Medulla oblongata (tissue), 1 donor: ENCODE results near the gene STAM2.
A peak's percentile ranks its signal among the peaks of the same experiment; 100 is the strongest.
"Not testable (repeated sequence)": the region's sequence is repeated elsewhere in the genome, so short reads cannot be mapped to it uniquely, and the experiment has no call there.

Experiments
- DNase-seq: peaks from one replicate; pipeline ENCODE4 v3.0.0-alpha.2; 2015; ENCODE audit errors: extremely low spot score

Gene STAM2

GRCh38 chr2:152175368-152176112, at the start of gene STAM2:
STAM2 (minus strand) TSS chr2:152175763; CDS start chr2:152175642, 121 bp downstream.
- peak; percentile 93 for DNase-seq

DNA sequence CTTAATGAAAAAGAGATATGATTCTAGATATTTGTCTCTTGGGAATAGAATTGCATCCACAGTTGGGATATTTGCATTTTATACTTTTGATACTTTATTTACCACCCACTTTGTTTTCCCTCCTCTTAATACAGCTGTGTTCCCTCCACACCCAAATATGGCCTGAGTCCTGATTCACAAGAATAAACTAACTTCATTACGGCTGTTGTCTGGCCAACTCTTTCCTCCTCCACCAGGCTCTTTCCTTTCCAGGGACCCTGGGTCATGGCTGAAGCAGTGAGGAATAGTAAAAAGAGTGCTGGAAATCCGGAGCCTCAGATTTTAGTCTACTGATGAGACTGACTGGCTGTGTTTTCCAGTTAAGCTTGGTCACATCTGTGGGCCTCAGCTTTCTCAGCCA, 48.4 kb upstream of the STAM2 start:
- peak; percentile 36 for DNase-seq

GRCh38 chr2:152222975-152223637, 47.5 kb upstream of the STAM2 start:
- DNase-seq, result peak; percentile 86

GRCh38 chr2:152221839-152222238, 46.3 kb upstream of the STAM2 start:
- peak; percentile 73 for DNase-seq

- no peak for DNase-seq
These were observed 43.7 kb upstream of the STAM2 start for GRCh38 chr2:152219077-152219828.

GRCh38 chr2:152201466-152201830, 25.9 kb upstream of the STAM2 start:
- no peak for DNase-seq

DNA sequence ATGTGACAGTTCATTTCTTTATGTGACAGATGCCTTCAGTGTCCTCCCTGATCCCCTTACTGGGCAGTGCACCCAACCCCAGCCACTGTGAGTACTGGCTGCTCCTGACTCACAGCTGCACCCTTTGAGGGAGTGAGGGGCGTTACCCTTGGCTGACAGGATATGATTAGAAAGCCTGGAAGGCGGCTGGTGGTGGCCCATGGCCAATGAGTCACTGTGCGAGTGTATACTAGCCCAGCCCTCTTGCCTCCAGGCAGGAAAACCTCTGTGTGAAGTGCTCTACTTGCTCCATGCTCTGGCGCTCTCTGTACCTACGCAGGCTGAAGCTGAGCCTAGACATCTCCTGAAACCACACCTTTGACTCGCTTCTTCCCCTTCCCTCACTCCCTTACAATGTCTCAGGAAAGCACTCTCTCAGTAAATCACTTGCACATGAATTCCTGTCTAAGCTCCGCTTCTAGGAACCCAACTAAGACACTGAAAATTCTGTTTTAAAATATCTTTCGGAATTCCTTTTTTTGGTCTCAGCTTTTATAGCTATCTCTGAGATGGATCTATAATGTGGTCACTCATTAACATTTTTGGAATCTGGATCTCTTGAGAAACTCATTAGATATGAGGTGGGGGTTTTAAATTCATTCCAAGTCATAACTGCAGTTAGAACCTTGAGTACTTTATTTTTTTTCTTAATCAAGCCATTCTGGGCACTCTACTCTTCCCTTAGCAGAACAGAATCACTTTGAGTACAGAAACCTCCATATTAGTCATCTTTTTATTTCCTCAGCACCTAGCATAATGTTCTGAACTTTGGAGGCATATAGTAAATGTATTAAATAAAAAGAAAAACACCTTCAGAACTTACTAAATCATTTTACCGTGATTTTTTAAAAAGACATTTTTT, 25.3 kb upstream of the STAM2 start:
- peak; percentile 7 for DNase-seq

GRCh38 chr2:152200101-152200500, 24.5 kb upstream of the STAM2 start:
- DNase-seq, result no peak

- no peak for DNase-seq
These were observed 22.9 kb upstream of the STAM2 start for GRCh38 chr2:152198499-152198898.

DNA sequence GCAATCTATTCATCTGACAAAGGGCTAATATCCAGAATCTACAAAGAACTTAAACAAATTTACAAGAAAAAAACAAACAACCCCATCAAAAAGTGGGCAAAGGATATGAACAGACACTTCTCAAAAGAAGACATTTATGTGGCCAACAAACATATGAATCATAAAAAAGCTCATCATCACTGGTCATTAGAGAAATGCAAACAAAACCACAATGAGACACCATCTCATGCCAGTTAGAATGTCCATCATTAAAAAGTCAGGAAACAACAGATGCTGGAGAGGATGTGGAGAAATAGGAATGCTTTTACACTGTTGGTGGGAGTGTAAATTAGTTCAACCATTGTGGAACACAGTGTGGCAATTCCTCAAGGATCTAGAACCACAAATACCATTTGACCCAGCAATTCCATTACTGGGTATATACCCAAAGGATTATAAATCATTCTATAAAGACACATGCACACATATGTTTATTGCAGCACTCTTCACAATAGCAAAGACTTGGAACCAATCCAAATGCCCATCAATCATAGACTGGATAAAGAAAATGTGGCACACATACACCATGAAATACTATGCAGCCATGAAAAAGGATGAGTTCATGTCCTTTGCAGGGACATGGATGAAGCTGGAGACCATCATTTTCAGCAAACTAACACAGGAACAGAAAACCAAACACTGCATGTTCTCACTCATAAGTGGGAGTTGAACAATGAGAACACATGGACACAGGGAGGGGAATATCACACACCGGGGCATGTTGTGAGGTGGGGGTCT, 22.1 kb upstream of the STAM2 start:
- not testable (repeated sequence) for DNase-seq

DNA sequence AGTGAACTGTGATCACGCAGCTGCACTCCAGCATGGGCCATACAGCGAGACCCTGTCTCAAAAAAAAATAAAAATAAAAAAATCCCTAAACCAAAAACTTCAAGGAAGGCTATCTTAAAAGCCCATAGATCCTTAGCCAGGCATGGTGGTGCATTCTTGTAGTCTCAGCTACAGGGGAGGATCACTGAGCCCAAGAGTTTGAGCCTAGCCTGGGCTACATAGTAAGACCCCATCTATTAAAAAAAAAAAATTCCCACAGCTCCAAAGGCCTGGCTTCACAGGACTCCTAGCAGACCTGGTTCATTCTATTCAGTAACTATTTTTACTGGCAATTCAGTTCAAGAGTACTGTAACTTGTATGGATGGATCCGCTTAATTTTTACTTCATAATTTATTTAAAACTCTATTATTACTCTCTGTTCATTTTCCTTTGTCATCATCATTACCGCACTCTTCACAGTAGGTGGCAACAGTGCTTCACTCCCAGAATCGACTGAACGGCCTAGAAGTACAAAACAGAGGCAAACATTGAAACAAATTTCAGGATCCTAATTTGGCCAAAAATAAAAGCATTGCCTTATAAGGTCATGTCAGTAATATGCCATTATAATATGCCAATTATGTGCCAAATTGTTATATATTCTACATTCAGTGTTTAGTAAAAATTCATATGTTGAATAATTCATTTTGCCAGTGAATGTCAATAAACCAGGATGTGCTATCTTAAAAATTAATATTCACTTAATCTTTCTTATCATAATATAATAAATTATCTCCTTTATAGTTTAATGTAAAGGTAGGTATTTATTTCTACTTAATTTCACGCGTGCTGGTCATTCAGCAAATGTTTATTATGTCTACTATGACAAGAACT, 14.3 kb upstream of the STAM2 start:
- peak; percentile 91 for DNase-seq

GRCh38 chr2:152186808-152187207, 11.2 kb upstream of the STAM2 start:
- not testable (repeated sequence) for DNase-seq

DNA sequence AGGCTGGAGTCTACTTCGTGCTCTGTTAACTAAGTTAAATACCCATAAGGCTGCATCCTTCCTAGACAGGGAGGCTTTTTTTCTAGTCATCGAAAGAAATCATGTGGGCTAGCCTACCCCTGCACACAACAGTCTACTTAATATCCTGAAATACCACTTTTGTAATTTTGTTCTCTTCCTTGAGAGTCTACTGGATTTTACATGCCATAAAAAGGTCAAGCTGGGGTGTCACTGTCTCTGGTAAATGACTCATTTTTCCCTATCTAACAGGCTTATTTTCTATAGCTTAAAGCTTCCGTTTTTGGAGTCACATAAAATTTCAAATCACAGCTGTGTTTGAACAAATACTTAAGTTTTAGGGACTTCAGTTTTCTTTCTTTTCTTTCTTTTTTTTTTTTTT, 10.7 kb upstream of the STAM2 start:
- DNase-seq, result no peak

GRCh38 chr2:152183401-152184073, 8.0 kb upstream of the STAM2 start:
- no peak for DNase-seq

GRCh38 chr2:152177667-152178066, 2.1 kb upstream of the STAM2 start:
- not testable (repeated sequence) for DNase-seq

DNA sequence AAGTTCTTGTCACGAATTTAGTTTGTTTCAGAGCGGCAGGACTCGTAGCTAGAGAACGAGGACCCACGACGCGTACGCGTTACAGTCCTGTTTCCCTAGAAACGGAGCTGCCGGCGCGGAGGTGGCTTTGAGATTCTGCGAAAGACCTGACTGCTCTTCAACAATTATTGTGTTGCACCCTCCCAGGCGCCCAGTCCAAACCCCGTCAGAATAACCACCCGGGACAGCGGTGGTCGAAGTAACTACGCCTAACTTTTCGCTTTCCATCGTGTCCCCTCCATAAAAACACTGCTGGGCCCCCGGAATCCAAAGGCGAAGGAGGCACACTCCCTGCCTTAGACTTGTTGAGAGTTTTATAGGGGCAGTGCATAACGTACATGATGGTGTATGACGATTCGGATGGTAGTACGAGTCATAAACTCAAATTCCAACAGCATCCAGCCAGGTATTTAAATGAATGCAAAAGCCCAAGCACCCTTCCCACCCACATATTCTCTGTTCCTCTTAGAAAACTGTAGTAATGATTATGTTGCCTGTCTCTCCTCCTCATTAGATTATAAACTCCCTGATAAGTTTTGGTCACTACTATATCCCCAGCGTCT, 651 bp upstream of the STAM2 start:
- no peak for DNase-seq

DNA sequence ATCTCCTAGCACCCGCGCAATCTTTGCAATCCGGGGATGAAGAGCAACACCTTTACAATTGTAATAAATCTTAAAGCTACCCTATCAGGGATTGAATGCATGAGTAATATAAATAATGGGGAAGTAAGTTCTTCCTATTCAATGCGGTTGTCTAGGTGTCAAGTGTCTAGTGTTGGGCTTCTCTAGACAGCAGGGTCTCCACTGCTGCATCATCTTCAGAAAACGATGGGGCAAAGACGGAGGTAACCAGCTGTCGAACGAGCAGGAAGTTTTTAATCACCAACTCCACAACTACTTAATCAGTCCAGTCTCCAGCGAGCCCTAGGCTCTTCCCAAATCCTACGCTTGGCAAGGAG, 573 bp downstream of the STAM2 start:
- no peak for DNase-seq

DNA sequence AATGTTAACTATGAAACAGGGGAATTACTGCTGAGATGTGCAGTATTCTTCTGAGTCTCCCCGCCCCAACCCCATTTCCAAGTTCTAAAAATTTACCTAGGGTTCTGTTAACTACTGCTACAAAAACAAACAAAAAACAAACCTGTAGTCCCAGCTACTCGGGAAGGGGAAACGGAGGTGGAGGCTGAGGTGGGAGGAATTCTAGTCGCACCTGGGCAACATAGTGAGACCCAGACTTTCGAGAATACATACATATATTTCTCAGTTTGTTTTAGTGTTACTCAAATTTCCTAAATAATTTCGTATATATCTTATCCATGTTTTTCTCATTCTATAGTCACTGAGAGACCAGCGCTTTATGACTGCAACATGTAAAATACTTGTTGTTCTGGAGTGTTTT, 989 bp downstream of the STAM2 start:
- DNase-seq, result no peak

- DNase-seq, result no peak
These were observed 1.7 kb downstream of the STAM2 start for GRCh38 chr2:152173831-152174230.
